HepG2 (cell line): Measurements from ENCODE around the gene TMEM86B. TPM values are rescaled to one million over a fixed set of nuclear protein-coding genes. Genes with fewer than 3 reads are reported as not detected.

ENCODE experiments used
- AGO2 ChIP-seq: fragments of 200-400 bp; formaldehyde crosslinking; optimal IDR thresholded peaks from 2 replicates; pipeline ENCODE3; 2017; ENCODE audit warnings: mild to moderate bottlenecking, low read depth, low read length, moderate library complexity
- MTA3 ChIP-seq: sonication (generic); formaldehyde crosslinking; IDR thresholded peaks from 2 replicates; pipeline ENCODE4 v1.4.0; 2020; ENCODE audit warnings: missing genetic modification reagents
- MXI1 ChIP-seq: IDR thresholded peaks from 3 replicates; pipeline ENCODE4 v1.6.1; 2012; ENCODE audit warnings: low read depth, low read length, inconsistent platforms, borderline replicate concordance
- NFE2L1 ChIP-seq: sonication (generic); formaldehyde crosslinking; IDR thresholded peaks from 2 replicates; pipeline ENCODE4 v1.4.0; 2020; ENCODE audit warnings: missing genetic modification reagents, mild to moderate bottlenecking, borderline replicate concordance
- NFIB ChIP-seq: sonication (generic); formaldehyde crosslinking; IDR thresholded peaks from 2 replicates; pipeline ENCODE4 v1.9.0; 2021; ENCODE audit warnings: missing genetic modification reagents, mild to moderate bottlenecking, borderline replicate concordance
- NRL ChIP-seq: sonication (generic); formaldehyde crosslinking; IDR thresholded peaks from 2 replicates; pipeline ENCODE4 v1.5.0; 2020; ENCODE audit warnings: missing genetic modification reagents, mild to moderate bottlenecking, moderate library complexity, borderline replicate concordance
- PHF21A ChIP-seq: sonication (generic); formaldehyde crosslinking; IDR thresholded peaks from 2 replicates; pipeline ENCODE4 v1.5.0; 2020; ENCODE audit warnings: mild to moderate bottlenecking, missing genetic modification reagents
- REPIN1 ChIP-seq: sonication (generic); formaldehyde crosslinking; IDR thresholded peaks from 2 replicates; pipeline ENCODE4 v1.8.0; 2022; ENCODE audit warnings: missing genetic modification reagents, low read depth, mild to moderate bottlenecking, borderline replicate concordance
- SOX6 ChIP-seq, 2 experiments: fragments of 450-650 bp in 1 of 2; sonication (generic) in 1 of 2; formaldehyde crosslinking in 1 of 2; IDR thresholded peaks; 2 replicates each; pipeline versions ENCODE4 v1.4.0 to v1.6.1; 2017 to 2020; ENCODE audit warnings: antibody characterized with exemption in 1 of 2, mild to moderate bottlenecking in 1 of 2, missing genetic modification reagents in 1 of 2
- TAF15 ChIP-seq: fragments of 200-400 bp; formaldehyde crosslinking; IDR thresholded peaks from one replicate; pipeline ENCODE4 v1.6.1; 2018; ENCODE audit warnings: mild to moderate bottlenecking, low read depth, low read length; ENCODE audit not compliant: poor library complexity, severe bottlenecking
- XRCC5 ChIP-seq: fragments of 200-400 bp; formaldehyde crosslinking; optimal IDR thresholded peaks from 2 replicates; pipeline ENCODE3; 2017; ENCODE audit warnings: mild to moderate bottlenecking, low read length
- ZNF30 ChIP-seq: sonication (generic); formaldehyde crosslinking; IDR thresholded peaks from 2 replicates; pipeline ENCODE4 v1.5.0; 2020; ENCODE audit warnings: mild to moderate bottlenecking, missing genetic modification reagents
- ZNF441 ChIP-seq: sonication (generic); formaldehyde crosslinking; IDR thresholded peaks from 2 replicates; pipeline ENCODE4 v1.7.0; 2021; ENCODE audit warnings: missing genetic modification reagents, borderline replicate concordance
- ZNF530 ChIP-seq: sonication (generic); formaldehyde crosslinking; IDR thresholded peaks from 2 replicates; pipeline ENCODE4 v1.5.0; 2020; ENCODE audit warnings: low read depth, mild to moderate bottlenecking, missing genetic modification reagents
- ZNF547 ChIP-seq: sonication (generic); formaldehyde crosslinking; IDR thresholded peaks from 2 replicates; pipeline ENCODE4 v1.5.1; 2020; ENCODE audit warnings: mild to moderate bottlenecking, missing genetic modification reagents
- ZNF770 ChIP-seq: sonication (generic); formaldehyde crosslinking; IDR thresholded peaks from 2 replicates; pipeline ENCODE4 v1.5.0; 2020; ENCODE audit warnings: mild to moderate bottlenecking, missing genetic modification reagents
- ZNF883 ChIP-seq: sonication (generic); formaldehyde crosslinking; IDR thresholded peaks from 2 replicates; pipeline ENCODE4 v1.5.1; 2020; ENCODE audit warnings: mild to moderate bottlenecking, missing genetic modification reagents; ENCODE audit errors: not compliant biosample characterization
- polyA plus RNA-seq, 8 experiments: library from polyadenylated mRNA; depleted of rRNA in 3 of 8; stranded (reverse) in 7 of 8; unstranded in 1 of 8; fragments of >200 nt; fragmentation: Illumina TruSeq in 4 of 8; extraction: Trizol in 4 of 8; gene quantifications; 2 replicates each; pipeline versions ENCODE4 v1.2.1 to v1.2.3, GENCODE V29; 2011 to 2016; ENCODE audit warnings: low read depth in 4 of 8, missing spikeins in 1 of 8, mixed read lengths in 1 of 8; ENCODE audit not compliant: insufficient read depth in 1 of 8
- total RNA-seq, 5 experiments: library from RNA; depleted of rRNA; stranded (reverse); fragments of >200 nt; fragmentation: Illumina TruSeq; extraction: Trizol; gene quantifications; 2 replicates each; pipeline ENCODE4 v1.2.3, GENCODE V29; 2016; ENCODE audit warnings: low read depth in 1 of 5
- TF ChIP-seq, protein P1 (sequence below): IDR thresholded peaks from 2 replicates; pipeline ENCODE4 v1.6.1; 2016; ENCODE audit warnings: missing biosample characterization, missing genetic modification reagents, low read depth
- TF ChIP-seq, protein P2 (sequence below): IDR thresholded peaks from 2 replicates; pipeline ENCODE4 v1.6.1; 2016; ENCODE audit warnings: missing compliant biosample characterization, missing genetic modification reagents, borderline replicate concordance
- TF ChIP-seq, protein P3 (sequence below): sonication (generic); formaldehyde crosslinking; IDR thresholded peaks from 2 replicates; pipeline ENCODE4 v1.5.1; 2020; ENCODE audit warnings: mild to moderate bottlenecking, missing genetic modification reagents, moderate library complexity
- TF ChIP-seq, protein P4 (sequence below): sonication (generic); formaldehyde crosslinking; IDR thresholded peaks from 2 replicates; pipeline ENCODE4 v1.4.0; 2020; ENCODE audit warnings: low read depth, mild to moderate bottlenecking, missing genetic modification reagents

The TMEM86B gene
- total and polyA plus RNA-seq, 2 of the 13 experiments (the other 11 are each of a cell fraction or from before 2014, with no cell fraction given) = 7.7 to 9.6 TPM

GRCh38 chr19:55216461-55217198 lies 11.9 kb downstream of the TMEM86B start (continued):
- TF ChIP-seq, protein P1, sequence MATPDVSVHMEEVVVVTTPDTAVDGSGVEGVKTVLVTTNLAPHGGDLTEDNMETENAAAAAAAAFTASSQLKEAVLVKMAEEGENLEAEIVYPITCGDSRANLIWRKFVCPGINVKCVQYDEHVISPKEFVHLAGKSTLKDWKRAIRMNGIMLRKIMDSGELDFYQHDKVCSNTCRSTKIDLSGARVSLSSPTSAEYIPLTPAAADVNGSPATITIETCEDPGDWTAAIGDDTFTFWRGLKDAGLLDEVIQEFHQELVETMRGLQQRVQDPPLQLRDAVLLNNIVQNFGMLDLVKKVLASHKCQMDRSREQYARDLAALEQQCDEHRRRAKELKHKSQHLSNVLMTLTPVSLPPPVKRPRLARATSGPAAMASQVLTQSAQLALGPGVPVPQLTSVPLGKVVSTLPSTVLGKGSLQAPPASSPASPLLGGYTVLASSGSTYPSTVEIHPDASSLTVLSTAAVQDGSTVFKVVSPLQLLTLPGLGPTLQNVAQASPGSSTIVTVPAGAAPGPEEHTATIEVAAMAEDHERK (CRISPR knock-in tag) = no peak
- TF ChIP-seq, protein P2, sequence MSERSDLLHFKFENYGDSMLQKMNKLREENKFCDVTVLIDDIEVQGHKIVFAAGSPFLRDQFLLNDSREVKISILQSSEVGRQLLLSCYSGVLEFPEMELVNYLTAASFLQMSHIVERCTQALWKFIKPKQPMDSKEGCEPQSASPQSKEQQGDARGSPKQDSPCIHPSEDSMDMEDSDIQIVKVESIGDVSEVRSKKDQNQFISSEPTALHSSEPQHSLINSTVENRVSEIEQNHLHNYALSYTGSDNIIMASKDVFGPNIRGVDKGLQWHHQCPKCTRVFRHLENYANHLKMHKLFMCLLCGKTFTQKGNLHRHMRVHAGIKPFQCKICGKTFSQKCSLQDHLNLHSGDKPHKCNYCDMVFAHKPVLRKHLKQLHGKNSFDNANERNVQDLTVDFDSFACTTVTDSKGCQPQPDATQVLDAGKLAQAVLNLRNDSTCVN (CRISPR knock-in tag) = peak; percentile 91
- TF ChIP-seq ZNF547 (peak; percentile 68), MXI1 (peak; percentile 89; the same call in 2 of the 3 replicates), TAF15 (no peak), NFE2L1 (CRISPR knock-in tag) (peak; percentile 87; the same call in 1 of the 2 replicates), REPIN1 (peak; percentile 22; the same call in 1 of the 2 replicates), AGO2 (peak; percentile 39), ZNF441 (CRISPR knock-in tag) (peak; percentile 89), ZNF883 (peak; percentile 65), MTA3 (CRISPR knock-in tag) (peak; percentile 82; the same call in 1 of the 2 replicates), NRL (CRISPR knock-in tag) (peak; percentile 82), PHF21A (CRISPR knock-in tag) (peak; percentile 92), ZNF530 (CRISPR knock-in tag) (peak; percentile 97), NFIB (no peak), XRCC5 (peak; percentile 99), ZNF30 (CRISPR knock-in tag) (peak; percentile 86; the same call in 1 of the 2 replicates), ZNF770 (CRISPR knock-in tag) (no peak; the same call in 1 of the 2 replicates), SOX6 (IDR thresholded peaks at IDR 0.05) (no peak), SOX6 (CRISPR knock-in tag; IDR thresholded peaks at IDR 0.05) (peak; percentile 88)
- TF ChIP-seq, protein P3, sequence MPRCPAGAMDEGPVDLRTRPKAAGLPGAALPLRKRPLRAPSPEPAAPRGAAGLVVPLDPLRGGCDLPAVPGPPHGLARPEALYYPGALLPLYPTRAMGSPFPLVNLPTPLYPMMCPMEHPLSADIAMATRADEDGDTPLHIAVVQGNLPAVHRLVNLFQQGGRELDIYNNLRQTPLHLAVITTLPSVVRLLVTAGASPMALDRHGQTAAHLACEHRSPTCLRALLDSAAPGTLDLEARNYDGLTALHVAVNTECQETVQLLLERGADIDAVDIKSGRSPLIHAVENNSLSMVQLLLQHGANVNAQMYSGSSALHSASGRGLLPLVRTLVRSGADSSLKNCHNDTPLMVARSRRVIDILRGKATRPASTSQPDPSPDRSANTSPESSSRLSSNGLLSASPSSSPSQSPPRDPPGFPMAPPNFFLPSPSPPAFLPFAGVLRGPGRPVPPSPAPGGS (CRISPR knock-in tag) = peak; percentile 17; the same call in 1 of the 2 replicates
- TF ChIP-seq, protein P4, sequence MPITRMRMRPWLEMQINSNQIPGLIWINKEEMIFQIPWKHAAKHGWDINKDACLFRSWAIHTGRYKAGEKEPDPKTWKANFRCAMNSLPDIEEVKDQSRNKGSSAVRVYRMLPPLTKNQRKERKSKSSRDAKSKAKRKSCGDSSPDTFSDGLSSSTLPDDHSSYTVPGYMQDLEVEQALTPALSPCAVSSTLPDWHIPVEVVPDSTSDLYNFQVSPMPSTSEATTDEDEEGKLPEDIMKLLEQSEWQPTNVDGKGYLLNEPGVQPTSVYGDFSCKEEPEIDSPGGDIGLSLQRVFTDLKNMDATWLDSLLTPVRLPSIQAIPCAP (CRISPR knock-in tag) = 0 out of 2 replicates have a peak, but pooled peaks have one; percentile 52
